GM19035 (cell line): ENCODE data around the gene CGAS.
"Not testable (repeated sequence)": the region's sequence is repeated elsewhere in the genome, so short reads cannot be mapped to it uniquely, and the experiment has no call there.

Source experiments
- ATAC-seq: cut with Tn5 transposase; IDR thresholded peaks from one replicate; pipeline ENCODE4 v1.9.1; 2021; ENCODE audit not compliant: unreplicated experiment

CGAS gene

GRCh38 chr6:73452107-73452461, at the start of gene CGAS:
Gene CGAS (minus strand): TSS chr6:73452297. CDS start chr6:73452181, 116 bp downstream.
- peak; percentile 65 for ATAC-seq

- ATAC-seq = no peak
Measured at GRCh38 chr6:73497915-73498314, 45.8 kb upstream of the CGAS start.

- no peak for ATAC-seq
Measured at GRCh38 chr6:73491377-73491776, 39.3 kb upstream of the CGAS start.

GRCh38 chr6:73487473-73487872, 35.4 kb upstream of the CGAS start:
- no peak for ATAC-seq

GRCh38 chr6:73484438-73484837, 32.3 kb upstream of the CGAS start:
- ATAC-seq = no peak

- no peak for ATAC-seq
Measured at GRCh38 chr6:73481969-73482368, 29.9 kb upstream of the CGAS start.

- no peak for ATAC-seq
Measured at GRCh38 chr6:73477407-73477806, 25.3 kb upstream of the CGAS start.

- ATAC-seq = no peak
Measured at GRCh38 chr6:73476723-73477122, 24.6 kb upstream of the CGAS start.

GRCh38 chr6:73471686-73472290, 19.7 kb upstream of the CGAS start:
- peak; percentile 95 for ATAC-seq

- peak; percentile 93 for ATAC-seq
Measured at GRCh38 chr6:73461537-73462350, 9.6 kb upstream of the CGAS start, which contains the start of gene MTO1. Gene MTO1 (plus strand): TSS chr6:73461737. CDS start chr6:73461855, 118 bp downstream.

- no peak for ATAC-seq
Measured at GRCh38 chr6:73460056-73460455, 8.0 kb upstream of the CGAS start.

GRCh38 chr6:73459474-73459873, 7.4 kb upstream of the CGAS start:
- ATAC-seq = not testable (repeated sequence)

- no peak for ATAC-seq
Measured at GRCh38 chr6:73455865-73456629, 4.0 kb upstream of the CGAS start.

- peak; percentile 49 for ATAC-seq
Measured at GRCh38 chr6:73451223-73452106, 632 bp downstream of the CGAS start.

- ATAC-seq = no peak
Measured at GRCh38 chr6:73443555-73443954, 8.5 kb downstream of the CGAS start.

GRCh38 chr6:73435236-73435635, 16.9 kb downstream of the CGAS start:
- no peak for ATAC-seq

- no peak for ATAC-seq
Measured at GRCh38 chr6:73421534-73421933, 30.6 kb downstream of the CGAS start.

GRCh38 chr6:73418081-73418741, 33.9 kb downstream of the CGAS start:
- no peak for ATAC-seq

- ATAC-seq = no peak
Measured at GRCh38 chr6:73413102-73413501, 39.0 kb downstream of the CGAS start.

GRCh38 chr6:73409395-73409794, 42.7 kb downstream of the CGAS start:
- no peak for ATAC-seq
